Activated T-cell treated with anti-CD3 and anti-CD28 coated beads for 48 hours (primary cell): ENCODE results near the gene COA5.
A peak's percentile ranks its signal among the peaks of the same experiment; 100 is the strongest.

Experiments
- DNase-seq: peaks from one replicate; pipeline ENCODE4 v3.0.0-alpha.2; 2020; ENCODE audit warnings: low read depth

Gene COA5

GRCh38 chr2:98551316-98551715 lies 57.0 kb downstream of the COA5 start:
- peak; percentile 43 for DNase-seq

- DNase-seq: no peak
These were observed 58.1 kb downstream of the COA5 start for GRCh38 chr2:98550165-98550564.
